Stimulated activated CD4-positive, alpha-beta T cell treated with anti-CD3 and anti-CD28 coated beads, Interleukin-15, amount 100 ng/mL, for 48 hours (primary cell): Measurements from ENCODE around the gene FOSL1.
A peak's percentile ranks its signal among the peaks of the same experiment; 100 is the strongest.

Source experiments
- DNase-seq, 2 donors: peaks; one replicate each; pipeline ENCODE4 v3.0.0-alpha.2; 2020; ENCODE audit warnings: low read depth in 2 of 2

Gene FOSL1

GRCh38 chr11:65882120-65883057, 17.8 kb downstream of the FOSL1 start:
- no peak for DNase-seq

GRCh38 chr11:65880844-65881421, 19.3 kb downstream of the FOSL1 start:
- no peak for DNase-seq

GRCh38 chr11:65880027-65880426, 20.2 kb downstream of the FOSL1 start:
- no peak for DNase-seq

GRCh38 chr11:65879617-65880016, 20.6 kb downstream of the FOSL1 start, which contains the start of gene CTSW:
Gene CTSW, plus strand, starts transcription at chr11:65879837. Its CDS starts 18 bp downstream, at chr11:65879855.
- no peak for DNase-seq

GRCh38 chr11:65873318-65874156, 26.7 kb downstream of the FOSL1 start:
- peak; percentile 88 to 94 for DNase-seq

- DNase-seq, result no peak
These were observed 27.4 kb downstream of the FOSL1 start, which contains the start of gene EFEMP2 for GRCh38 chr11:65872586-65873317. Gene EFEMP2, minus strand, starts transcription at chr11:65872800. Its CDS starts 446 bp downstream, at chr11:65872354.

GRCh38 chr11:65871811-65872548, 28.2 kb downstream of the FOSL1 start:
- no peak for DNase-seq

- DNase-seq, result no peak
These were observed 29.2 kb downstream of the FOSL1 start for GRCh38 chr11:65870706-65871681.

- no peak for DNase-seq
These were observed 29.9 kb downstream of the FOSL1 start for GRCh38 chr11:65870307-65870658.

GRCh38 chr11:65869643-65870306, 30.4 kb downstream of the FOSL1 start:
- no peak for DNase-seq

- no peak for DNase-seq
These were observed 31.3 kb downstream of the FOSL1 start for GRCh38 chr11:65868907-65869306.

- DNase-seq, result no peak
These were observed 32.0 kb downstream of the FOSL1 start for GRCh38 chr11:65868076-65868667.

GRCh38 chr11:65867284-65868071, 32.7 kb downstream of the FOSL1 start:
- DNase-seq, result no peak

- no peak for DNase-seq
These were observed 33.5 kb downstream of the FOSL1 start for GRCh38 chr11:65866509-65867283.

- no peak for DNase-seq
These were observed 34.5 kb downstream of the FOSL1 start for GRCh38 chr11:65865550-65866172.

- no peak for DNase-seq
These were observed 35.3 kb downstream of the FOSL1 start for GRCh38 chr11:65864706-65865471.
